GM04503 (cell line): Measurements from ENCODE around the gene AACS.
A peak's percentile ranks its signal among the peaks of the same experiment; 100 is the strongest.
"Not testable (repeated sequence)": the region's sequence is repeated elsewhere in the genome, so short reads cannot be mapped to it uniquely, and the experiment has no call there.

Source experiments
- DNase-seq: peaks from one replicate; pipeline ENCODE4 v3.0.0-alpha.2; 2012; ENCODE audit warnings: low read depth

AACS gene

DNA sequence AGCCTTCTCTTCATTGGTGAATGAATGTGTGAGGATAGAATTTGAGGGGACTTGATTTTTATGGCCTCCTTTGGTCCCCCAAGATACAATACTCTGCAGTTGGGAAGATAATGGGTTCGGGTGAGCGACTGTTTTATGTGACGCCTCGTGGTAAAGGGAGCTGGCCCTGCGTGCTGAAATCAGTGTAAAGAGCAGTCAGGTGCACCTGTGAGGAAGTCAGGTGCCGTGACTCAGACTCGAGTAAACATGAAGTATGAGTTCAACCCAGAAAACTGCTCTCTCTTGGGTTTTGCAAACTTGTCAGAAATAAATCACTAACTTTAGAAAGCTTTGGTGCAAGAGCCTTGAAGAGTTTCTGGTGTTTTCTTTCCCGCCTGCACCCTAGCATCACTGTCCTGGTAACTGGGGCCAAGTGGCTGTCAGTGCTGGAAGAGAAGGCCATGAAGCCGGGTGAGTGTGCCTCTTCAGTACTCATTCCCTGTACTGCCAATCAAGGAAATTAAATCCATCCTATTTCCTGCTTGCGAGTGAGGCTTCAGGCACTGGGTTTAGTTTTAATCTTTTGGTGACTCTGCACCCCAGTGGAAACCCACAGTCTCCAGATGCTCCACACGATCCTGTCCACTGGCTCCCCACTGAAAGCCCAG, 59.2 kb downstream of the AACS start:
- DNase-seq: no peak

- no peak for DNase-seq
These were observed 60.0 kb downstream of the AACS start for GRCh38 chr12:125125271-125125670.

- no peak for DNase-seq
These were observed 63.4 kb downstream of the AACS start for GRCh38 chr12:125128439-125129178.

DNA sequence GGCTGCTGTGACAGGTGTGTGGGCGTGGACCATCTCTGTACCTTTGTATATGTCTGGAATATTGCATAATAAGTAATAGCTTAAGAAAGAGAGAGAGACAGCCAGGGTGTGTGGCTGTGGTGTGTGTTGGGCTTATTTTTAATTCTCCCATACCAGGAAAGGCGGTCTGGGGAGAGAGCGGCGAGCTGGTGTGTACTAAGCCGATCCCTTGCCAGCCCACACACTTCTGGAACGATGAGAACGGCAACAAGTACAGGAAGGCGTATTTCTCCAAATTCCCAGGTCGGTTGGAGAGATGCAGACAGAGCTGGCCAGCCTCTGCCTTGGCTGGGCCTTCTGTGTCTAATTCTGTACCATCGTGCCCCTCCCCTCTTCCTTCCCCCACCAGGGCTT, 63.9 kb downstream of the AACS start:
- no peak for DNase-seq

DNA sequence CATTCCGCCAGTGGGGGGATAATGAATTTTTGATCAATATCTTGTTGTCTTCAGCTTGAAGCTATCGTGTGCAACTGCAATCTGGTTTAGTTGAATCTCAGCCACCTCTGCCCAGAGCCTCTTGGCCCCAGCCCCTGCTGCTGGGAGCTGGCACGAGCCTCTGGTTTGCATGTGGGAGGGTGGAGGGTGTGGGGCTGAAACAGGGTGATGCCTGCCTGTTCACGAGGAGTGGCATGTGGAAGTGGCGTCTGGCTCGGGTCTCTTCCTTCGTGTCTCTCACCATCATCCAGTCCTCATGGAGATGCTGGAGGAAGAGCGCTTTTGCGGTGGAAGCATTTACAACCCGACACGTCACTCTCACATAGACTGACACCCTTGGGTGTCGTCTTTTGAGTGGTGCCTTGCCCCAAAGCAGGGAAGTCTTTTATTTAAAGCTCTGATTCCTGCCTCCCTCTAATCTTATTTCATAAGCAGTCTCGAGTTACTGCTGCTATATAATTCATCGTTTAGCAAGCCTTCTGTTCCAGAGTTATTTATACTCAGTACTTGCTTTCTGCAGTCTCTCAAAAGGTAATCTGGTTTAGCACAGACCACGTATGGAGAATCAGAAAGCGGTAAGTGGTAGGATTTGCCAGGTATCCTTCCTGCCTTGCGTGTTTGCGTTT, 64.5 kb downstream of the AACS start:
- DNase-seq: no peak

GRCh38 chr12:125131958-125132357, 66.7 kb downstream of the AACS start:
- no peak for DNase-seq

DNA sequence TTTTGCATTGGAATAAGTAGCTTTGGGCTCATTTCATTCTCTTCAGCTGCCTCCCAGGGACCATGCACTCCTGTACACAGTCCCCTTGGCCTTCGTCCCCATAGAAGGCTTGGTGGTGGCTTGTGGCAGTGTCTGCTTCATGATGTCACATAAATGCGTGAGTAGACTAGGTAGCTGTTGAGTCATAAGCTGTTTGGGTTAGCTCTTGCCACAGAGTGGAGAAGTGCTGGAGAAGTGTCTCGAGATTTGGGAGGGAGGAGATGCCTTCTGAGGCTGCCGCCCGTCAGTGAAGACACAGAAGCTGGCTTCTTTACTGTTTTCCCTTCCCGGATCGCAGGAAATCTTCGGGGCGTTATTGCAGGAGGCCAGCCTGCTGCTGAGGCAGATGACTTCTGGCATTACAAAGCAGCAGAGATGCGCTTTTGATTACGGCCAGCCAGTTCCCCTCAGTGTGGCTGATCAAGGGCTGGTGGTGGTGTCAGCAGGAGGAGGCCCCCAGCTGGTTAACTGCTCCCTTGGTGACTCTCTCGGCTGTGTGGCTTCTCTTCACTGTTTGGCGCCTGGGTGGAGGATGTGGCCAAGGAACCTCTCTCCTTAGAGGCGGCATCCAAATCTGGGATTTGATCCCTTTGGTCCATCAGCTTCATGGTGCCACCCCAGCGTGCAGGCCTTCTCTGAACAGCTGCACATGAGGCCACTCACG, 67.6 kb downstream of the AACS start:
- no peak for DNase-seq

DNA sequence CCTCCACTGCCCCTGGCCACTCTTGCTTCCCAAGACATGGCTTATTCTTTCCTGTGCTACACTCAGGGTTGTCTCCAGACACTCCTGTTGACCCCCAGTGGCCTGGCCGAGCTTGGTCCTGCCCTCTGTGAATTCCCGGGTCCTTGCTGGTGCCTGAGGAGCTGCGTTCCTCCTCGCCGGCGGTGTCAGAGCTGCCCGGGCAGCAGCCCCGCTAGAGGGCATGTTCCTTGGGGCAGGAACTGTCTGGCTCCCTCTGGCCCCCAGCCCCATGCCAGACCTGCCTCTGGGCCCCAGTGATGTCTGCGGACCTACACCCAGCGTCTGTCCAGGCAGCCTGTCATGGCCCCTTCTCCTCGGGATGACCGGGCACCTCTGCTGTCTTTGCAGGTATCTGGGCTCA, 68.4 kb downstream of the AACS start:
- no peak for DNase-seq

- DNase-seq: no peak
These were observed 69.3 kb downstream of the AACS start for GRCh38 chr12:125134576-125134975.

DNA sequence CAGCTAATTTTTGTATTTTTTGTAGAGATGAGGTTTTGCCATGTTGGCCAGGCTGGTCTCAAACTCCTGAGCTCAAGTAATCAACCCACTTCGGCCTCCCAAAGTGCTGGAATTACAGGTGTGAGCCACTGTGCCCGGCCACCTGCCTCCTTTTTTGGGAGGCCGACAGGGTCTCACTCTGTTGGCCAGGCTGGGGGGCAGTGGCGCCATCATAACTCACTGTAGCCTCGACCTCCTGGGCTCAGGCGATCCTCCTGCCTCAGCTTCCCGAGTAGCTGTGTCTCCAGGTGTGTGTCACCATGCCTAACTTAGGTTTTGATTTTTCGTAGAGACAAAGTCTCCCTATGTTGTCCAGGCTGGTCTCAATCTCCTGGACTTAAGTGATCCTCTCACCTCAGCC, 70.7 kb downstream of the AACS start:
- DNase-seq: no peak

DNA sequence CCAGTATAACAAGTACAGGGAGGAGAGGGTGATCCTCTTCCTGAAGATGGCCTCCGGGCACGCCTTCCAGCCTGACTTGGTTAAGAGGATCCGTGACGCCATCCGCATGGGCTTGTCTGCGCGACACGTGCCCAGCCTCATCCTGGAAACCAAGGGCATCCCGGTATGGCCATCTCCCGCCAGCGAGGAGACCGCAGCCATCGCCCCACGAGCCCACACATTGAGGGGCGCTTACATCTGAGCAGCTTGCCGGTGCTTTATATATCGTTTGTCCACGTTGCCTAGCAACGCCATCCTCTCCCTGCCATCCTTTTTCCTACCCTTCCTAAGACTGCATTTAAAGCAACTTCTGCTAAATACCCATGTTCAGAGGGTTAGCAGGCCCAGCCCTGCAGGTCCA, 71.5 kb downstream of the AACS start:
- DNase-seq: no peak

- no peak for DNase-seq
These were observed 72.6 kb downstream of the AACS start for GRCh38 chr12:125137766-125138344.

DNA sequence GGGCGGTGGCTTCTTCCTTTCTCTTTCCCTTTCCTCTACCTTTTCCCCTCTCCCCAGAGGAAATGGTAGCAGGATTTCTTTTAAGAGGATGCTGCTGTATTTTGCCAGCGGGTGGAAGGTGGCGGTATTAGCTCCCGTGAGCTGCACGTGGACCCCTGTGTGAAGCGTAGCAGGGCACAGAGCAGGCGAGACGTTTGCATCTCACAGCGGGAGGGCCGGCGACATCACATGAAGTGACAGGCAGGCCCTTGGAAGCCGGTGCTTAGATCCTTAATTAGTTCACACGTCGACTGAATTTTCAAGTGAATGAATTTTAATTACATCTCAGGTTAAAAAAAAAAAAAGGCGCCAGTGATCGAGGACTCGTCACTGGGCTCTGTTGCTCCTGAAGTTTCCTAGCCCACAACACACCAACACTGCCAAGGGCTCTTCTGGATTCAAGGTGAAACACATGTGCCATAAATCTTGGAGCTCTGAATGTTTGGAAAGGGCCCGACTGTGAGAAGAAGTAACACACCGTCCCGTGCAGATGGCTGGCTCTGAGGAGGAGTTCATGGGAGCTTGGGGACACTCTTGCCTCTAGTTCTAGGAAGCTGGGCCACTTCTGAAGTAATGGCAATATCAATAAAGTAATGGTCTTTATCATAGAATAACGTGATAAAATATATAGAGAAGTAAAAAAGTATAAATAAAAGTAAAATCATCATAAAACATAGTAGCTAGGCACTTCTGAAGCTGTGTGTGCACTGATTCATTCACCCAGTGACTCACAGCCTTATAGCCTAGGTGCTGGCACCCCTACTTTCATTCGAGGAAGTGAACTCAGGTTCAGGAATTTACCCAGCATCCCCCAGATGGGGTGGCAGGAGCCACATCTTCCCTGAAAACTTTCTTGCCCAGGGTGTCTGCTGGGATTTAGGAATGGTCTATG, 75.3 kb downstream of the AACS start:
- peak; percentile 44 for DNase-seq

- not testable (repeated sequence) for DNase-seq
These were observed 76.0 kb downstream of the AACS start for GRCh38 chr12:125141210-125141573.

DNA sequence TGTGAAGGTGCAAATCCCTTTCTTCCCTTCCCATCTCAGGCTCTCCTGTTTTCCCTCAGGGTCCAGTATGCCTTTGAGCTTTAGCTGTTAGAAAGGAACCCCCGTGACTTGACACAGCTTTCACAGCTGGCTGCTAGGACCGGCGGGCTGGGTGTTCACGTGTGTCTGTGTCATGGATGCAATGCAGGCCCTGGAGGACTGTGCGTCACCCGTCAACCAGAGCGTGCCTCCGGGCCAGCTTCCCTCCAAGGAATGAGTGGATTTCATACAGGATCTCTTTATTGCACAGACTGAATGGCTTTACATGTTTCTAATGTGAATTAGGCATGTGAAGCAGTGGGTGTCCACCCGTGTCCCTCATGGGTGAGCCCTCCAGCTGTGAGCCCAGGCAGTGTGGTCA, 77.4 kb downstream of the AACS start:
- DNase-seq: peak; percentile 45

DNA sequence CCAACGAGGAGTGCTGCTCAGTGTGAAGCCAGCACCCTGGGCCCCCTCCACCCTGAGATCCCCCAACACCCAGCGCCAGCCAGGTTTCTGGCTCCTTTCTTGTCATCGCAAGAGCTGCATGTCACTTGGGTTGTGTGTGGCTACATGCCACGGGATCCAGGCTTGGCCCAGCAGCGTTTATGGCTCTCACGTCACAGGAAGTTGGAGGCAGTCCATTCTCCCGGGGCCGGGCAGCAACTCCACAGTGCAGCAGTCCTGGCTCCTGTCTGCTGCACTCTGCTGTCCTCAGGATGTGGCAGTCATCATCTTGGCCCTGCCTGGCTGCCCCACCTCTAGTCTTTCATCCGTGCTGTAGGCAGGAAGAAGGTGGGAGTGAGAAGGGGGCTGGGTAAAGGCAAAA, 78.3 kb downstream of the AACS start:
- peak; percentile 20 for DNase-seq

- no peak for DNase-seq
These were observed 80.0 kb downstream of the AACS start for GRCh38 chr12:125145196-125145595.

DNA sequence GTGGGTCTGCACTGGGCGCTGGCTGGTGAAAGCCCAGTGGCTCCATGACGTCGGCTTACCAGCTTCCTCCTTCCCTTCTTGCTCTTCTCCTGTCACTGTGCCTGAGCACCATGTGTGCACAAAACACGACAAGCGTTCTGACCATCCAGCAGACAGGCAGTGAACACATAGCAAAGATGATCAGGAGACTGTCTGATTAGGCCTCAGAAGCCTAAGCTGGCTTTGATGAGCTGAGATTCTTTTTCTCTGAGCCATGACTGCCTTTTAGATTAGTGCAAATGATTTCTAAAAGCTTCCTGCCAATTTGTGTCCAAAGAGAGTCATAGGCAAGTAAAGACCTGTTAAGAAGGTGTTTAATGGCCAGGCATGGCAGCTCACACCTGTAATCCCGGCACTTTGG, 83.1 kb downstream of the AACS start:
- DNase-seq: peak; percentile 14

- DNase-seq: no peak
These were observed 84.2 kb downstream of the AACS start for GRCh38 chr12:125149160-125150108.

DNA sequence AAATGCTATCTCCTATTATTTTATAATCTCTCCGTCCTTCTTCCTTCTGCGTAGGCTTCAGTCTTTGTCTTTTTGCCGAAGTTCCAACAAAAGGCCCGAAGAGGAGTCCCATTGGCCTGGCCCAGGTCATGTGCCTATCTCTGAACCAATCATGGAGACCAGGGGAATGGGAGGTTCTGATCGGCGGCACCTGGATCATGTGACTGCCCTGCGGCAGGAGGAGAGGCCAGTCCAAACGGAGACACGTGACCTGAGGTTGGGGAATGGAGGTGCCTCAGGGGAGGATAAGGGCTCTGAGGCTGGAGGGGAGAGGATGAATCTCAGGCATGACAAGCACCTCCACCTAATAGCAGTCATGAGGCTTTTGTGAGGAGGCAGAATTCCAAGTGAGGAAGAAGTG, 86.0 kb downstream of the AACS start:
- DNase-seq: no peak
